Karpas-422 (cell line): Measurements from ENCODE around the gene NACA. TPM values are rescaled to one million over a fixed set of nuclear protein-coding genes. Genes with fewer than 3 reads are reported as not detected.
A peak's percentile ranks its signal among the peaks of the same experiment; 100 is the strongest.
"Not testable (repeated sequence)": the region's sequence is repeated elsewhere in the genome, so short reads cannot be mapped to it uniquely, and the experiment has no call there.

ENCODE experiments used
- DNase-seq: peaks from one replicate; pipeline ENCODE4 v3.0.0-alpha.2; 2015
- H2AFZ ChIP-seq: fragments of 200-600 bp; sonication (generic); 2 replicates; pipeline ENCODE4 v1.6.1; 2014; ENCODE audit warnings: antibody characterized with exemption, low read length, mixed read lengths
- H3K27ac ChIP-seq: fragments of 200-600 bp; sonication (generic); 2 replicates; pipeline ENCODE4 v1.5.1; 2014; ENCODE audit warnings: mild to moderate bottlenecking, low read length, moderate library complexity
- H3K27me3 ChIP-seq: fragments of 200-600 bp; sonication (generic); 2 replicates; pipeline ENCODE4 v1.6.1; 2014; ENCODE audit warnings: low read length, mixed read lengths
- H3K36me3 ChIP-seq: fragments of 200-600 bp; sonication (generic); 2 replicates; pipeline ENCODE4 v1.6.1; 2014; ENCODE audit warnings: low read length, mixed read lengths; ENCODE audit not compliant: insufficient read depth
- H3K4me1 ChIP-seq: fragments of 200-600 bp; sonication (generic); 2 replicates; pipeline ENCODE4 v1.6.1; 2014; ENCODE audit warnings: mild to moderate bottlenecking, low read length, mixed read lengths
- H3K4me2 ChIP-seq: fragments of 200-600 bp; sonication (generic); 2 replicates; pipeline ENCODE4 v1.6.1; 2014; ENCODE audit warnings: low read length, low read depth, mild to moderate bottlenecking; ENCODE audit not compliant: poor library complexity, severe bottlenecking
- H3K4me3 ChIP-seq: fragments of 200-600 bp; sonication (generic); 2 replicates; pipeline ENCODE4 v1.5.1; 2014; ENCODE audit warnings: mild to moderate bottlenecking, antibody characterized with exemption, low read length, mixed read lengths
- H3K79me2 ChIP-seq: fragments of 200-600 bp; sonication (generic); 2 replicates; pipeline ENCODE4 v1.6.1; 2014; ENCODE audit warnings: mild to moderate bottlenecking, low read length, mixed read lengths
- H3K9ac ChIP-seq: fragments of 200-600 bp; sonication (generic); 2 replicates; pipeline ENCODE4 v1.6.0; 2014; ENCODE audit warnings: low read length
- H3K9me2 ChIP-seq: fragments of 200-600 bp; sonication (generic), shearing (Covaris generic); replicated peaks from 2 replicates; pipeline ENCODE4 v1.6.0; 2014; ENCODE audit warnings: mild to moderate bottlenecking, low read length, moderate library complexity; ENCODE audit not compliant: insufficient read depth
- H3K9me3 ChIP-seq: fragments of 300-700, 200-600 bp; sonication (generic); 2 replicates; pipeline ENCODE4 v1.6.1; 2014; ENCODE audit warnings: low read length, mixed read lengths
- H4K20me1 ChIP-seq: fragments of 200-600 bp; sonication (generic); 2 replicates; pipeline ENCODE4 v1.6.1; 2014; ENCODE audit warnings: mild to moderate bottlenecking, antibody characterized with exemption, low read length, low read depth; ENCODE audit not compliant: insufficient read depth
- total RNA-seq: library from RNA; depleted of rRNA; stranded (reverse); fragments of >200 nt; shearing (Covaris generic); gene quantifications from 2 replicates; pipeline ENCODE4 v1.2.3, GENCODE V29; 2014; ENCODE audit warnings: low replicate concordance

Gene NACA
- total RNA-seq, 1 experiment from 2014 or later: 2,309 TPM

DNA sequence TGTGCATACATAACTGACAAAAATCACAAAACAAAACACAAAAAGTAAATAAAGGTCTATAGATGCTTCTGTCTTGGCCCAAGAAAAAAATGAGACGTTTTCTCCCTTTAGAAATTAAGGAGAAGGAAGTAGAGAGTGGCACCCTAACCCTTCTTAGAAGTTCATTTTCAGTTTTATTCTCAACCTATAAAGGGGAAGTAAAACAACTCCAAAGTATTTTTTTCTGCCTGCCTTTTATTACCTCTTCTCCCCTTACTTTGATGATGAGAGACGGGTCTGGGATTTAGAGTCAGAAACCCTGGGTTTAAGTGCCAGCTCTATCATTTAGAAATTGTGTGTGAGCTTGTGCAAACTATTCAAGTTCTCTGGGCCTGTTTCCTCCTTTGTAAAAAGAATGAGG lies 24.3 kb upstream of the NACA start:
- Histone ChIP-seq H3K9me3 (no peaks in the 10 kb centered on the region), H3K9ac (peak overlapping the region; percentile 52), H3K27ac (peak overlapping the region; percentile 95), H3K79me2 (peaks cover 10% of the 10 kb centered on the region), H3K9me2 (no peaks in the 10 kb centered on the region), H4K20me1 (no peaks in the 10 kb centered on the region), H3K4me2 (peak overlapping the region; percentile 87), H2AFZ (peak overlapping the region; percentile 23; the same call in 1 of the 2 replicates), H3K36me3 (peaks cover 10% of the 10 kb centered on the region; the same call in 1 of the 2 replicates), H3K27me3 (no peaks in the 10 kb centered on the region), H3K4me3 (peak overlapping the region; percentile 3), H3K4me1 (peaks cover 27% of the 10 kb centered on the region)
- no peak for DNase-seq

DNA sequence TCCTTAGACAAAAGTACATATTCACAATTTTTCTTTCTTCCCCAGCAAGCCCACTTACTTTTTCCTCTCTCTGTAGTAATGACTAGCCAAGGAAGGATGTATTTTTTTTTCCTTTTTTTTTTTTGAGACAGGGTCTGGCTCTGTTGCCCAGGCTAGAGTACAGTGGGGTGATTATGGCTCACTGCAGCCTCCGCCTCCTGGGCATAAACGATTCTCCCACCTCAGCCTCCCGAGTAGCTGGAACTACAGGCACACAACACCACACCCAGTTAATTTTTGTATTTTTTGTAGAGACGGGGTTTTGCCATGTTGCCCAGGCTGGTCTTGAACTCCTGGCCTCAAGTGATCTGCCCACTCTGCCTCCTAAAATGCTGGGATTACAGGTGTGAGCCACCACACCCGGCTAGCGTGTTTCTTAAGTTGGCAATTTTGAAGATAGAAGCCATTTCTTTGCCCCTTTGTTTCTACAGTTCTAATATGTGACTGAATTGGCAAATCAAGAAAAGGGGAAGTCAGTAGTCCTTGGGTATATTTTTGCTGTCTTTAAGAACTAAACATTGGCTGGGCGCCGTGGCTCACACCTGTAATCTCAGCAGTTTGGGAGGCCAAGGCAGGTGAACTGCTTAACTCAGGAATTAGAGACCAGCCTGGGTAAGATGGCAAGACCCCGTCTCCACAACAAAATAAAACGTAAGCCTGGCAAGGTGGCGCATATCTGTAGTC lies 3.2 kb upstream of the NACA start:
- H3K36me3 ChIP-seq: peaks cover 34% of the 10 kb centered on the region

DNA sequence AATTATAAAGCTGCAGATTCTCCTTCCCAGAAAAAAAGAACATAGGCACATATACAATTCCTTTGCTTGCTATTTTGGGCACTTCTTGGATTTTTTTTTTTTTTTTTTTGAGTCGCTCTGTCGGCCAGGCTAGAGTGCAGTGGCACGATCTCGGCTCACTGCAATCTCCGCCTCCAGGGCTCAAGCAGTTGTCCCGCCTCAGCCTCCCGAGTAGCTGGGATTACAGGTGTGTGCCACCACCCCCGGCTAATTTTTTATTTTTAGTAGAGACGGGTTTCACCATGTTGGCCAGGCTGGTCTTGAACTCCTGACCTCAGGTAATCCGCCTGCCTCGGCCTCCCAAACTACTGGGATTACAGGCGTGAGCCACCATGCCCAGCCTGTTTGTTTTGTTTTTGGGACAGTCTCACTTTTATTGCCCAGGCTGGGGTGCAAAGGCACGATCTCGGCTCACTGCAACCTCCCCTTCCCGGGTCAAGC lies 1.1 kb upstream of the NACA start:
- H2AFZ ChIP-seq: not testable (repeated sequence)

More for the DNA sequence above, 3.2 kb upstream of the NACA start:
- Histone ChIP-seq H3K27ac (no peak overlapping the region), H3K4me3 (no peak overlapping the region), H3K4me1 (peaks cover 16% of the 10 kb centered on the region), H3K9me2 (no peaks in the 10 kb centered on the region), H3K9ac (no peak overlapping the region), H2AFZ (no peak overlapping the region), H3K9me3 (no peaks in the 10 kb centered on the region), H3K79me2 (peaks cover 18% of the 10 kb centered on the region), H3K27me3 (no peaks in the 10 kb centered on the region), H3K4me2 (no peak overlapping the region), H4K20me1 (peaks cover 14% of the 10 kb centered on the region; the same call in 1 of the 2 replicates)
- DNase-seq: no peak

DNA sequence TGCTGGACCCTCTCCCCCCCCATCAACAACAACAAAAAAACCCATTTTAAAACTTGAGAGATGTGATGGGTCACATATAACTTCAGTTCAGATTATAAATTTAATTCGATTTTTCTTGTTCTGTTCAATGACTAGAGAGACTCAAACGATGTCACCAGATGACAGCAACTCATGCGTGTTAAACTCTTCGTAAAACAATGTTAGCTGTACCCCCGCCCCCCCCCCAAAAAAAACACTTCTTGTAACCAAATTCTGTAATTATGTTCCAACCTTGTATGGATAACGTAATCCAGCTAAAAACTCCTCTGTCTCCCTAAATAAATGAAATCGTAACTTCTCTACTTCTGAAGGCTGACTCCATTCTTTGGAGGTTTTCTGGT lies 614 bp upstream of the NACA start:
- Histone ChIP-seq H3K9me3 (no peaks in the 10 kb centered on the region), H3K27ac (peak overlapping the region; percentile 95), H3K36me3 (peaks cover 43% of the 10 kb centered on the region), H2AFZ (no peak overlapping the region), H4K20me1 (peaks cover 39% of the 10 kb centered on the region), H3K9ac (peak overlapping the region; percentile 98), H3K27me3 (no peaks in the 10 kb centered on the region), H3K79me2 (peaks cover 44% of the 10 kb centered on the region), H3K4me2 (peak overlapping the region; percentile 77), H3K9me2 (no peaks in the 10 kb centered on the region), H3K4me3 (peak overlapping the region; percentile 93), H3K4me1 (peaks cover 42% of the 10 kb centered on the region)
- peak; percentile 55 for DNase-seq

More for the DNA sequence above, 1.1 kb upstream of the NACA start:
- H3K9me3 ChIP-seq, H3K9me2 ChIP-seq, DNase-seq, H3K27me3 ChIP-seq: not testable (repeated sequence)
- peaks cover 39% of the 10 kb centered on the region for H3K79me2 ChIP-seq
- peak overlapping the region; percentile 95 for H3K27ac ChIP-seq
- H3K4me3 ChIP-seq: peak overlapping the region; percentile 93
- peaks cover 34% of the 10 kb centered on the region for H4K20me1 ChIP-seq
- H3K36me3 ChIP-seq: peaks cover 41% of the 10 kb centered on the region
- H3K9ac ChIP-seq: peak overlapping the region; percentile 98
- peaks cover 37% of the 10 kb centered on the region for H3K4me1 ChIP-seq
- peak overlapping the region; percentile 77 for H3K4me2 ChIP-seq

DNA sequence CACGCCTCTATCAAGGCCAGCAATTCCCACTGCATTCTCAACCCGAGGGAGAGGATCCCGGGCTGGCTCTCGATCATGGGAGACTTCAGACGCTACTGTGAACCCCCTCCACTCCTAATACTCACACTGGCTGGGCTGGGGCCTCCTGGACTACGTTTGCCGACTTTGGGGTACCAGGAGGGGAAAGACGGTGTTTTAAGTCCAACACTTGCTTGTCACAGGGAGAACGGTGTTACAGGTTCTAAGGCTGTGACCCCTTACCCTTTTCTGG lies 463 bp downstream of the NACA start:
- DNase-seq: no peak
- Histone ChIP-seq H4K20me1 (peaks cover 50% of the 10 kb centered on the region), H3K79me2 (peaks cover 55% of the 10 kb centered on the region), H3K9ac (peak overlapping the region; percentile 98), H3K36me3 (peaks cover 50% of the 10 kb centered on the region), H3K27me3 (no peaks in the 10 kb centered on the region), H3K9me3 (no peaks in the 10 kb centered on the region), H3K27ac (peak overlapping the region; percentile 95), H2AFZ (no peak overlapping the region), H3K9me2 (no peaks in the 10 kb centered on the region), H3K4me1 (peaks cover 53% of the 10 kb centered on the region), H3K4me2 (peak overlapping the region; percentile 77), H3K4me3 (peak overlapping the region; percentile 93)

DNA sequence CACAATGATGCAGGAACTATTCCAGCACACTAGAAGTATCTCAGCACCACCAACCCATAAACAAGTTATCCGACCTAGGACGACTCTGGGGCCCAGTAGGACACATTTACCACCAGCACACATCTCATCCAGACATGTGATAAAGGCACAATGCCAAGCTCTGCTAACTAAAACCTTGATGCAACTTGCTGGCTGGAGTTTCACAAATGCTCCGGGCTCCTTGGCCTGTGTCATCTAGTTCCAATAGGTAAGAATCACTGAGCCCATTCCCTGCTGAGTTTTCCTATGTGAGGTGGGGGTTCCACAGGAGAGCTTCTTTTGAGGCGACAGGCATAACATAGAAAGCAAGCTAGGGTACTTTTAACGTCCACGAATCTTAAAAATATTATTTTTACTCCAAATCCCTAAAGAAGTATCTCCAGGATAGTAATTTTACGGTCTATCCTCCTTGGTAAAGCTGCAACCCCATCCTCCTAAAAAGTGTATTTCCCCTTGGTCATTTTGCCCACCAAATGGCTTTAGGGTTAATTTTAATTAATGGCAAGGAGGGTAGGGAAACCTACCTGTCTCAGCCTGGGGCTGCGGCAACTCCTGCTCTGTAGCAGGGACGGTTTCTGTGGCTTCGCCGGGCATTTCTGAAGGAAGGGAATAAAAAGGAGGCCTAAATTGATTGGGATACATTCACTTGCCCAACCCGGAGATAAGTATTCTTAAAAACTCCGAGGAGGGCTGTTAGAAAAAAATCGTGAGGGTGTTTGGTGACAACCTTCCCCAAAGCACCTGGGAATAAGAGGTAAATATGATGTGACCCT lies 1.0 kb downstream of the NACA start:
- Histone ChIP-seq H4K20me1 (peaks cover 56% of the 10 kb centered on the region), H3K27ac (peak overlapping the region; percentile 95), H3K4me3 (peak overlapping the region; percentile 93), H3K79me2 (peaks cover 60% of the 10 kb centered on the region), H3K36me3 (peaks cover 56% of the 10 kb centered on the region), H3K4me2 (peak overlapping the region; percentile 77), H3K9me3 (no peaks in the 10 kb centered on the region), H3K9me2 (no peaks in the 10 kb centered on the region), H2AFZ (no peak overlapping the region), H3K4me1 (peaks cover 58% of the 10 kb centered on the region), H3K9ac (peak overlapping the region; percentile 98), H3K27me3 (no peaks in the 10 kb centered on the region)
- DNase-seq: no peak

DNA sequence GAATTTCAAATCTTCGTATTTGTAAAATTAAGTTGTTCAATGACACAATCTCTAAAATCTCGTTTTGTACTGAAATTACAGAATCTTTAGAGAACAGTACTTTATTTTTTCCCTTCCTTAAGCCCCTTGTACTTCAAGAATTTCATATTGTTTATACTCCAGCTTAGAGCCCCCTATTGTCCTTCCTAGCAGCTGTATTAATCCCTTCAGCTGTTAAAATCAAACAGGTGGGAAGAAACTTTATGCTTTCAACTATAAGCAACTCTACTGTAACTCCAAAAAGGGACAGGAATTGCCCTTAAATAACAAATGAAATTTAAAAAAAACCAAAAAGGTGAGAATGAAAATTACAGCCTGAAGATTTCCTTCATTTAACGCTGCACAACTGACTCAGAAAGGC lies 1.7 kb downstream of the NACA start:
- Histone ChIP-seq H3K9me3 (no peaks in the 10 kb centered on the region), H2AFZ (no peak overlapping the region), H3K9ac (peak overlapping the region; percentile 98), H3K4me2 (peak overlapping the region; percentile 77), H3K79me2 (peaks cover 65% of the 10 kb centered on the region), H3K4me1 (peaks cover 66% of the 10 kb centered on the region), H3K4me3 (peak overlapping the region; percentile 93), H3K36me3 (peaks cover 57% of the 10 kb centered on the region), H3K27me3 (no peaks in the 10 kb centered on the region), H3K9me2 (no peaks in the 10 kb centered on the region), H3K27ac (peak overlapping the region; percentile 95; the same call in 1 of the 2 replicates), H4K20me1 (peaks cover 63% of the 10 kb centered on the region)
- DNase-seq: no peak

DNA sequence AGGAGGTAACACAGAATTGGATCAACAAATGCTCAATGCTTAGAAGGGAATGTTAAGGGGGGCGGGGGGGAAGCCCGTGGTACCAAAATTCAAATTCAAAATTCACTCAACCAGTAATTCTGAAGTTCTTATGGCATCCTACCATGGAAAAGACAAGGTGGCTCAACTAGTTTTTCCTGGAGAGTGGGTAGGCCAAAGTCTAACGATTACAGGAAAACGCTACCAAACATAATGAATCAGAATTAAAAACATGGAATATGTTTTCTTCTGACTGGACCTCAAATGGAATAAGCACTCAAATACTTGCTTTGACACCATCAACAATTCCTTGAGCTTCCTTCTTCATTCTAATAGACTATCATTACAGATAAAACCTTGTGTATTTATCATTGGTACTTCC lies 2.3 kb downstream of the NACA start:
- Histone ChIP-seq H3K27me3 (no peaks in the 10 kb centered on the region), H3K4me1 (peaks cover 70% of the 10 kb centered on the region), H3K79me2 (peaks cover 65% of the 10 kb centered on the region), H3K4me3 (peak overlapping the region; percentile 93), H4K20me1 (peaks cover 66% of the 10 kb centered on the region), H3K9me3 (no peaks in the 10 kb centered on the region), H3K27ac (peak overlapping the region; percentile 95; the same call in 1 of the 2 replicates), H3K36me3 (peaks cover 57% of the 10 kb centered on the region), H2AFZ (no peak overlapping the region), H3K4me2 (peak overlapping the region; percentile 77), H3K9ac (peak overlapping the region; percentile 98; the same call in 1 of the 2 replicates), H3K9me2 (no peaks in the 10 kb centered on the region)
- no peak for DNase-seq
